Measurements from ENCODE around the gene PPA2. TPM values are rescaled to one million over a fixed set of nuclear protein-coding genes. Genes with fewer than 3 reads are reported as not detected.
A peak's percentile ranks its signal among the peaks of the same experiment; 100 is the strongest.
"Not testable (repeated sequence)": the region's sequence is repeated elsewhere in the genome, so short reads cannot be mapped to it uniquely, and the experiment has no call there.

The PPA2 gene
- total RNA-seq: 82.0 TPM

DNA sequence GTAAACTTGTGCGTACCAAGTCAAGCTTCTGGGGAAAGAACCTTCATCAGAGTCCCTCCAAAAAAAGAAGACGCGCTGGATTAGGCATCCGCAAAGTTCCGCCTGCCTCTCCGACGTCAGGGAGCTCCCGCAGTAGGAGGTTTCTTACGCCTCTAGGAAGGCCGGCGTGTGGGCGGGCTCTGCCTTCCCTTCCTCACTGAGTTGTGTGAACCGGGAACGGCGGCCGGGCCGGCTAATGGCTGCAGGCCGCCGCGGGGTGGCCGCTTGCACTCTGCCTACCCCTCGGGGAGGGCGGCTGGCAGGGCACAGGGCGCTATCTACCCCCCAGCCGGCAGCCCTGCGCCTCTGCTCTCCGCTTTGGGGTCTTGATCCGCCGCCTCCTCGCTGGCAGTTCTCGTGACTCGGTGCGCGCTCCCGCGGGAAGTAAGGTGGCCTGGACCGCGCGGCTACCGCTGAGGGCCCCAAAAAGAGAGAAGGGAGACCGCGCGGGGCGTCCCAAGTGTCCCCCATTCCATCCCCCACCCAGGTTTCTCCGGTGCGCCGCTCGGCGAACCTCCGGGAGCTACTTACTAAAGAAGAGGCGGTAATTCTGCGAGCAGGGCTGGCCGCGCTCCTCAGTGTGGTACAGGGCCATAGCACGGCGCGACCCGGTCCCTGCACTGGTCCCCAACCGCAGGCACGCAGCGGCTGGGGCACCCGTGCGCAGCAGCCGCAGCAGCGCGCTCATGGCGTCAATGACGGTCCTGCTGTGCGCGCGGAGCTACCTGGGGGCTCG is at the start of gene PPA2:
TSS of gene PPA2 (minus strand) at position 739 of the 775 bp plus-strand sequence. CDS start at position 727, 12 bp downstream.
- DNase-seq (ENCODE audit: low spot score): peak; percentile 90

DNA sequence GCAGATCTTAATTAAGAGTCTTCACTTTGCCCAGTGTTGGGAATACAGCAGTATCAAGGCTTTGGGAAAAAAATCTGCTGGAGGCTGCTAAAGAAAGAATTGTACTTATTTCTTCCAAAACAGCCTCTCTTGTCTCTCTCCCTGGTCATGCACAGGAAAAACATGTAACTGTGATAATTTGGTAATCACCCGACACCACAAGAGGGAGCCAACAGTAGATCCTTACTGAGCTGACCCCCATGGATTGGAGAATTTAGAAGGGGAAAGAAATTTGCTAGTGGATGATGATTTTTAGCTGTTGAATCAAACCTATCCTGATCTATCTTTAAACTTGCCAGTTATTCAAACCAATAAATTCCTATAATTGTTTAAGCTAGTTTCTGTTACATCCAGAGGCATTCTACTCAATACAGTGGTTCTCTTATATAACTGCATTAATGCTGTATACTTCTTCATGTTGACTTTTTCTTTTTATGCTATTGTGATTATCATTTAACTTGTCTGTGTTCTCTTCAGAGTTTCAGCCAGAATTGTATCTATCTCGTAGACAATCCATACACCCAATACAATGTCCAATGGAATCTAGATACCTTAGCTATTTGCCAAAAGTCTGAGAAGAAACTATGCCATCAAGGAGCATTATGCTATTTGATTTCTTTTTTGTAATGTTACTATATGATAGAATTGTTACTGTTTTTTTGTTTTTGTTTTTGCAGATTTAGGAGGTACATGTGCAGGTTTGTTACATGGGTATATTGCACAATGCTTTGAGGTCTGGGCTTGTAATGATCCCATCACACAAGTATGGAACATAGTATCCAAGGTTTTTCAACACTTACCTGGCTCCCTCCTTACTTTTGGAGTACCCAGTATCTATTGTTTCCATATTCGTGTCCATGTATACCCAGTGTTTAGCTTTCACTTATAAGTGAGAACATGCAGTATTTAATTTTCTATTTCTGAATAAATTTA is 47.2 kb upstream of the PPA2 start:
- peak; percentile 49 for DNase-seq (ENCODE audit: low spot score)

GRCh38 chr4:105510245-105510644 is 36.4 kb upstream of the PPA2 start:
- DNase-seq (ENCODE audit: low spot score): no peak

DNA sequence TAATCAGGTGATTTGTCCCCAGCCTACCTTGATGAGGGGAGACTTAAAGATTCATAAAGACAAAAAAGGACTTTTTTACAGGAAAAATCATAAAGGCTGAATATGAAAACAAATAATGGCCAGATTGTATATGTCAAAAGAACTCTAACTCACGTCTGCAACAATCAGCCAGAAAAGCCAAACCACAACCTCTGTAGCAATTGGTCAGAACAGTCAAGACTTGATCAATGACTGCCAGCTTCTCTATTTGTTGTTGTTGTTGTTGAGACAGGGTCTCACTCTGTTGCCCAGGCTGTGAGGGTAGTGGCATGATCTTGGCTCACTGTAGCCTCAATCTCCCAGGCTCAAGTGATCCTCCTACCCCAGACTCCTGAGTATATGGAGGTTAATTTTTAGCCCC is 35.9 kb upstream of the PPA2 start:
- DNase-seq (ENCODE audit: low spot score): no peak

DNA sequence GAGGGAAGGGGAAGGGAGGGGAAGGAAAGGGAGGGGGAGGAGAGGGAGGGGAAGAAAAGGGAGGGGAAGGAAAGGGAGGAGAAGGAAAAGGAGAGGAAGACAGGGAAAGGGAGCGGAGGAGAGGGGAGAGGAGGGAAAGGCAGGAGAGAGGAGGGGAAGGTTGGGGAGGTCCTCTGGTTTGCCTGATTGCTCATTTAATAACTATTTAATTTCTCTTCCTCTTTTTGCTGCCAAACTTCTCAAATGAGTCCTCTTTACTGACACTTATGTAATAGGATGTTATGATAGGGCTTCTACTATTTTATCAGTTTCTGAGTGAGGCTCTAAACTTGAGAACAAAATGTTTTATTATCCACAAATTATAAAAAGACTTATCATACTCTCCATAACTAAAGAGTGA is 35.4 kb upstream of the PPA2 start:
- DNase-seq (ENCODE audit: low spot score): no peak

GRCh38 chr4:105504744-105505143 is 30.9 kb upstream of the PPA2 start:
- DNase-seq (ENCODE audit: low spot score): no peak

DNA sequence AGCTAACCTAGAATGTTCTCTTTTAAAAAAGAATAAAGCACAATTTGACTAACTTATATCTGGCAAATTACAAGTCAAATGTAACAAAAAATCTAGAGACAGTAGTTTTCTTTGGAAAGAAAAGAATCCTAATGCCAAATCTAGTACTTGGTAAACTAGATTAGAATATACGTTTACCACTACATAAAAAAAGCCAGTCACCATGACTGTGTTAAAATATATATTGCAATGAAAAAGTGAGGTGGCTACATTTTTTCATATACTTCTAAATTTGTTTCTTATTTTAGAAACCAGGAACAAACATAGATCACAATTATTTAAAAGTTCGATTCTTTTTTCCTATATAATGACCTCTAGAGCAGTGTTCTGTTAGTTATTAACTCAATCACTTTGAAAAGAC is 29.6 kb upstream of the PPA2 start:
- no peak for DNase-seq (ENCODE audit: low spot score)

GRCh38 chr4:105496899-105497298 is 23.0 kb upstream of the PPA2 start:
- DNase-seq (ENCODE audit: low spot score): no peak

DNA sequence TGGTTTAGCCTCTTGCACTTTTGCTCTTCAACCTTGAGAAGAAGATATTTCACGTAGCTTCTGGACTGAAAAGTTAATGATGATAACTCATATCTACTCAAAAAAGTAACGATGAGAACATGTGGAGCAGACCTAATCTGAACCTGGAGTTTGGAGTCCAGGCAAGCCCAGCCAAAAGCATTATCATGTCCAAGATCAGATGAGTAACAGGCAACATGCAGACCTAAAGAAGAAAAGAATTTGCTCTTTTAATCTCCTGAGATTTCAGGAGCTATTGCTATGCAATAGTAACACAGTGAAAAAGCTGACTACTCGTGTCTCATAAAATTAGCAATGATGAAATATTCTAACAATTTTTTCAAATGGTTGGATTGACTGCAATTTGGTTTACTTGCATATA is 21.8 kb upstream of the PPA2 start:
- DNase-seq (ENCODE audit: low spot score): no peak

- no peak for DNase-seq (ENCODE audit: low spot score)
These were observed 16.7 kb upstream of the PPA2 start for GRCh38 chr4:105490523-105490922.

- no peak for DNase-seq (ENCODE audit: low spot score)
These were observed 10.0 kb upstream of the PPA2 start for GRCh38 chr4:105483840-105484239.

- DNase-seq (ENCODE audit: low spot score): peak; percentile 90
These were observed 247 bp upstream of the PPA2 start for GRCh38 chr4:105474099-105474518.

- DNase-seq (ENCODE audit: low spot score): no peak
These were observed 965 bp downstream of the PPA2 start for GRCh38 chr4:105472871-105473323.

DNA sequence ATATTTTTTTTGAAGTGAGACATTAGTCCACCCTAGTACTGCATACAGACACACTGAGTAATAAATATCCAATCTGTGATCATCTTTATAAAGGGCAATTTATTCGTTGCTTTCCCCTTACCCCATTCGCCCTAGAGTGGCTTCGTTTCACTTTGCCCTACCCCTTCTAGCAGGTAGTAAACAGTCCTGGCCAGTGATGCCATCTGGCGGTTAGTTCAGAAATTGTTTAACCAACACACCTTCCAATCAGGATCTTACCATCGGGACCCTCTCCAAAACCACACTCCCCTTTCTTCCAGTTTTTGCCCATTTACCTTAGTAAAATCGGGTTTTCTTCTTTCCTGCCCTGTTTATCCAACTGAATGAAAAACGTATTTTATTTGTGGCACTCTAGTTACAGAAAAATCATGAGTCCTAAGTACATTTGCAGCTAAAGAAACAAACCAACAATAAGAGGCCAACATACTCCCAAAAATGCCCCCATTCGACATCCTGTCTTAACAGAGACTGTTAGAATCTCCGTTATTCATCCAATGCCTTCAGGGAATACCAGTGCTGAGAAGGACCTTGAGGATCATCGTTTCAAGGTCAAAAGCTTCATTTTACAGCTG is 2.2 kb downstream of the PPA2 start:
- peak; percentile 76 for DNase-seq (ENCODE audit: low spot score)

DNA sequence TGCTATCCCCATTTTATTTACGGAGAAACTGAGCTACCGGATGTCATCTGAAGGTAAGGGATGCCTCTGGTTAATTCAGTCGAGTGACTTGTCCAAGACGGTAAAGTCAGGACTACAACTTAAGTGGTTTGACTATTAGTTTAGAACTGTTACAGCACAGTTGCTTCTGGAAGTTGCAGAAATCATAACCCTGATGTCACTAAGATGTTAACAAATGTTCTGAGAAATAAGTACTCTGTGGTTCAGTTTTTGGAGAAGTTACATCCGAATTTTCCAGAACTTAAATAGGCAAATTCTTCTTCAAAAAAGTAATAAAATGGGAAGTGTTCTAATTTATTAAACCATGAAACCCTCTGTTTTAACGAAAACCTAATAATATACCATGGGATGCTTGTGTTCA is 3.1 kb downstream of the PPA2 start:
- DNase-seq (ENCODE audit: low spot score): no peak

- DNase-seq (ENCODE audit: low spot score): no peak
These were observed 4.1 kb downstream of the PPA2 start for GRCh38 chr4:105469736-105470135.

DNA sequence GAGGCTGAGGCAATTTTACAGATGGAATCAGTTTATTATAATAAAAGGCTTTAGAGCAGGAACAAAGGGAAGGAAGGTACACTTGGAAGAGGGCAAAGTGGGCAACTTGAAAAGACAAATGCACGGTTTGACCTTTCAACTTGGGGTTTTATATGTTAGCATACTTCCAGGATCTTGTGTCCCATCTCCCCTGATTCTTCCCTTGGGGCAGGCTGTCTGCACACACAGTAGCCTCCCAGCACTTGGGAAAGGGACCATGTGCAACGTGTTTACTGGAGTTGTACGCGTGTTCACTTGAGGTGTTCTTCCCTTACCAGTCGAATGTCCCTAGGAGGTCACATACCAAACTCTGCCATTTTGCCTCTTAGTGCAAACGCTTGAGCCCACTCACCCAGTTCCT is 7.3 kb downstream of the PPA2 start:
- no peak for DNase-seq (ENCODE audit: low spot score)

- DNase-seq (ENCODE audit: low spot score): not testable (repeated sequence)
These were observed 9.3 kb downstream of the PPA2 start for GRCh38 chr4:105464563-105464962.

GRCh38 chr4:105462576-105462975 is 11.3 kb downstream of the PPA2 start:
- no peak for DNase-seq (ENCODE audit: low spot score)

GRCh38 chr4:105461621-105462382 is 12.1 kb downstream of the PPA2 start:
- DNase-seq (ENCODE audit: low spot score): no peak

DNA sequence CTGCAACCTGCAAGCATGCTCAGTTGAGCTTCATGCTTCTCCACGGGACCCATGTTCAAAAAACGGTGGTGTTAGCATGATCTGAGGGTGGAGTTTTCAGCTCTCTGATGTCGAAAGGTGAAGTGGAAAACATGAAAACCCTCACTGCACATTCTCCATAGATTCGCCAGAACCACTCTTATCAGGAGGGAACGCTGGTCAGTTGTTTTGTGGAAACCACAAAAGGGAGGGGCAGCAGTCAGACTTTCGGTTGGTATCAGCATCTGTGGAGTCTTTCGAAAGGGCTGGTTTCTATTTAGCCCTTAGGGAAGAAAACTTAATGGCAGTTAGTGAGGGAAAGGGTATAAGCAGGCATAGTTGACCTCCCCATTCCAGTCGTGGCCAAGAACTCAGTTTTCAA is 12.6 kb downstream of the PPA2 start:
- DNase-seq (ENCODE audit: low spot score): no peak

Measured in mucosa of gallbladder (tissue), 1 donor.